ENCODE results near the gene LOC101059915.
"Not testable (repeated sequence)": the region's sequence is repeated elsewhere in the genome, so short reads cannot be mapped to it uniquely, and the experiment has no call there.

The LOC101059915 gene

DNA sequence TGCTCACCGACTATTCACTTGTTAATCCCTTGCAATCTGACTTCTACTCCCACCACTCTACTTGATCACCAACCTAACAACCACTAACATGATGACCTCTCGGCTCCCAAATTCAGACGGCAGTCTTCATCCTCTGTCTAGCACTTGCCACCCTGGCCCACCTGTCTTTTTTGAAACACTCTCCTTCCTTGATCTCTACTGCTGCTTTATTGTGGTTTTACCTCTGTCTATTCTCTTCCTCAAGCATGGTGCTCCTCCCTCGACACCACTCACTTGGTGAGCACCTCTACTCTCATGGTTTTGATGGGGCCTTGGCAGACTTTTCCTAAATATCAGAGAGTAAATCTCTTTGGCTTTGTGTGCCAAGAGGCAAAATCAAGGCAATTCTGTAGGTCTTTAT, 27.3 kb upstream of the LOC101059915 start:
- no peak for DNase-seq (ENCODE audit: low spot score)

DNA sequence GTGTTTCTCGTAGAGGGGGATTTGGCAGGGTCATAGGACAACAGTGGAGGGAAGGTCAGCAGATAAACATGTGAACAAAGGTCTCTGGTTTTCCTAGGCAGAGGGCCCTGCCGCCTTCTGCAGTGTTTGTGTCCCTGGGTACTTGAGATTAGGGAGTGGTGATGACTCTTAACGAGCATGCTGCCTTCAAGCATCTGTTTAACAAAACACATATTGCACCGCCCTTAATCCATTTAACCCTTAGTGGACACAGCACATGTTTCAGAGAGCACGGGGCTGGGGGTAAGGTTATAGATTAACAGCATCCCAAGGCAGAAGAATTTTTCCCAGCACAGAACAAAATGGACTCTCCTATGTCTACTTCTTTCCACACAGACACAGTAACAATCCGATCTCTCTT, 22.9 kb upstream of the LOC101059915 start:
- not testable (repeated sequence) for DNase-seq (ENCODE audit: low spot score)

DNA sequence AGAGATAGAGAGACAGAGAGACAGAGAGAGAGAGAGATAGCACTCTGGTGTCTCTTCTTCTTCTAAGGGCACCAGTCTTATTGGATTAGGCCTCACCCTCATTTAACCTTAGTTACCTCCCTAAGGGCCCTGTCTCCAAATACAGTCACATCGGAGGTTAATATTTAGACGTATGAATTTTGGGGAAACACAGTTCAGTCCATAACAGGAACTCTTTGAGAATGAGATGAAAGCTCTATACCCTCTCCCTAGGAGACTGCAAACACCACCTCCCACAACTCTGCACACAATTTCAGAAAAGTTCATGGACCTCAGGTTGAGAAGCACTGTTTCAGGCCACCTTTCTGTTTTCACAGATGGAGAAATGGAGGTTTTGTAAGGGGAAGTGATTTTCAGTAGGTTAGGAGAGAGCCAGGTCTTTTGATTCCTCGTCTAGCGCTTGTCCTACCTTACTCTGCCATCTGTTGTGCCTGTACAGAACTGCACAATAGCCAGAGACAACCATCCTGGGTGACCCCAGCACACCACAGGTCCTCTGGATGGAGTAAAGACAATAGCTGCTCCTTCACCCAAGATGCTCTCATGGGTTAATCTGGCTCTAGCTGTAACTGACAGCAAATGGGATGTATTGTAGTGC, 16.9 kb upstream of the LOC101059915 start:
- DNase-seq (ENCODE audit: low spot score), result peak; percentile 33

GRCh38 chrX:71652405-71652804, 14.9 kb upstream of the LOC101059915 start:
- DNase-seq (ENCODE audit: low spot score), result peak; percentile 62

- DNase-seq (ENCODE audit: low spot score), result no peak
Observed at GRCh38 chrX:71653344-71653743, 14.0 kb upstream of the LOC101059915 start.

GRCh38 chrX:71657267-71657666, 10.1 kb upstream of the LOC101059915 start:
- DNase-seq (ENCODE audit: low spot score), result no peak

GRCh38 chrX:71659342-71659741, 8.0 kb upstream of the LOC101059915 start:
- no peak for DNase-seq (ENCODE audit: low spot score)

GRCh38 chrX:71659959-71660358, 7.4 kb upstream of the LOC101059915 start:
- no peak for DNase-seq (ENCODE audit: low spot score)

GRCh38 chrX:71660562-71661416, 6.6 kb upstream of the LOC101059915 start:
- DNase-seq (ENCODE audit: low spot score), result no peak

DNA sequence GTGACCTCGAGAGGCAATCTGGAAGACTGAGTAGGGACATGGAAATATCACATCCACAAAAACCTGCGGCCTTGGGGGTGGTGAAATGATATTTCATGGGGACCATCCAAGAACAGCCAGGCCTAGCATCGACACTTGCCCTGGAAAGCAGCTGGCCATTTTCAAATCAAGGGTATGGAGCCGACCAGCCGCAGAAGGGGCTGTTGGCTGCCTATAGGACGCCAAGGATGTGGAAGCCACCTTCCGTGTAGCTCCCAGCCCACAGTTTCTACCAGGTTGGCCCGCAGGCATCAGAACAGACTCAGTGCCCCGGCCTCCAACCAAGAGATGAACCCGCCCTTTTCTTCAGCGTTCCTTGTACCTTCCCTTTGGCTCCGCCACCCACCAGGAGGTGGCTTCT, 5.4 kb upstream of the LOC101059915 start:
- DNase-seq (ENCODE audit: low spot score), result no peak

GRCh38 chrX:71662654-71663053, 4.7 kb upstream of the LOC101059915 start:
- not testable (repeated sequence) for DNase-seq (ENCODE audit: low spot score)

DNA sequence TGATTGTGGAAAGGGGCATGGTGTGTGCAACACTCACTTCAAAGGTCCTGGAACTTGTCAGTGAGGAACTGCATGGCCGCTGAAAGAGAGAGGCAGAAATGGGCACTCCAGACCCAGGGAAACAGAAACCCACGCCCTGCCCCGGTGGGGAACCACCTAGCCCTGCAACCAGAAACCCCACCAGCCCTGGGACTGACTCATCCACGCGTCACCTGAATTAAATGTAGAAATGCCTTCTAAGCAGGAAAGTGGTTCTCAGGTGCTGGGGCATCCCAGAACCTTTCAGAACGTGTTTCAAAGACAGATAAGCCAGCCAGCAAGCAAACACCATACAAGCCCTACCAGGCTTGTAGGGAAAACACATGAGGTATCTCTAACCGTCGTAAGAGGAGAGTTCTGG, 4.1 kb upstream of the LOC101059915 start:
- not testable (repeated sequence) for DNase-seq (ENCODE audit: low spot score)

GRCh38 chrX:71664202-71664601, 3.1 kb upstream of the LOC101059915 start:
- DNase-seq (ENCODE audit: low spot score), result peak; percentile 28

- no peak for DNase-seq (ENCODE audit: low spot score)
Observed at GRCh38 chrX:71664889-71665491, 2.4 kb upstream of the LOC101059915 start.

- no peak for DNase-seq (ENCODE audit: low spot score)
Observed at GRCh38 chrX:71665747-71666146, 1.6 kb upstream of the LOC101059915 start.

GRCh38 chrX:71666240-71667223, 814 bp upstream of the LOC101059915 start:
- no peak for DNase-seq (ENCODE audit: low spot score)

DNA sequence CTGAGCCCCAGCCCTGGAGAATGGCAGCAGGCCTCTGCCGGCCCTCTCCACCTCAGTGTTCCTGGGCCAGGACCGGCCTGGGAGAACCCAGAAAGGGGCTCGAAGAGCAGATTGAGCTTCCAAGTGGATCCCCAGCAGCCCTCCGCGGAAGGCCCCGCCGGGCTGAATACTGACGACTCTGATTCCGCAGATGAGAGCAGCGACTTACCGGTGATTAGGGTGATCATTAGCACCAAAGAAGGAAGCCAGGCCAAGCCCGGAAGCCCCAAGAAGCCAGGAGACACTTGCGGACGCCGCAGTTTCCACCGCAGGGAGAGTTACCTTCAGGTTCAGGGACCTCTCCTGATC, 876 bp downstream of the LOC101059915 start:
- DNase-seq (ENCODE audit: low spot score), result no peak

DNA sequence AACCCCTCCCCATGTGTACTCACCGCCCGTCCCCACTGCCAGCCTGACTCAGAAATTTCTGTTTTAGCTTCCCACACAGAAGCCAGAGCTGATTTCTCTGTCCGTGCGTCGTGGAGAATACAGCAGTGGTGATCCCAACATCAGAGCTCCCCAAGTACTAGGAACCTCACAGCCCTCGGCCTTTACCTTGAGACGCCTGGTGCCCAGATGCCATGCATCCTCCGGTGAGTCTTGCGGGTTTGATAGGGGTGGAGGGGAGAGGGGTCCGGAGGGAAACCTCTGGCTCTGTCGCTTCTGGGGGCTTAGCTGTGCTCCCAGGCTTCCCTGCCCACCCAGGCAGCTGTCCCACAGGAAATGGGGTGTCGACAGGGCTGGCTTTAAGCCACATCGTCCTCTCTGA, 2.1 kb downstream of the LOC101059915 start:
- no peak for DNase-seq (ENCODE audit: low spot score)

DNA sequence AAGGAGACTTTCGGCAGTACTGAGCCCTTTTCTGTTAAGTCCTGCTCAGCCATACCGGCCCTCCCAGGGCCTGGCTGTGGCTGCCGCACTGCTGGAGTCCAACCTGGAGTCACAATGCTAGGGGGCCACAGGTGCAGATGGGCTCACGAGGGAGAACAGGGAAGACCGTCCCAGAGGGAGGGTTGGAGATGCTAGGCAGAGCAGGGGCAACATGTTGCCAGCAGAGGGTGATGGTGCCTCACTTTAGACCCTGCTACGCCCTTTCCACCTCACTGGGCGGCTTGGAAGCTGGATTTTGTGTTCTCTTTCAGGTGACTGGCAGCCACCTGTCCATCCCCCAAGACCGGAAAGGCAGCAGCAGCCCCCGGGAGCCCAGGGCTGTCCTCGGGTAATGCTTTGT, 2.6 kb downstream of the LOC101059915 start:
- peak; percentile 61 for DNase-seq (ENCODE audit: low spot score)

- DNase-seq (ENCODE audit: low spot score), result no peak
Observed at GRCh38 chrX:71671043-71671780, 3.9 kb downstream of the LOC101059915 start.

DNA sequence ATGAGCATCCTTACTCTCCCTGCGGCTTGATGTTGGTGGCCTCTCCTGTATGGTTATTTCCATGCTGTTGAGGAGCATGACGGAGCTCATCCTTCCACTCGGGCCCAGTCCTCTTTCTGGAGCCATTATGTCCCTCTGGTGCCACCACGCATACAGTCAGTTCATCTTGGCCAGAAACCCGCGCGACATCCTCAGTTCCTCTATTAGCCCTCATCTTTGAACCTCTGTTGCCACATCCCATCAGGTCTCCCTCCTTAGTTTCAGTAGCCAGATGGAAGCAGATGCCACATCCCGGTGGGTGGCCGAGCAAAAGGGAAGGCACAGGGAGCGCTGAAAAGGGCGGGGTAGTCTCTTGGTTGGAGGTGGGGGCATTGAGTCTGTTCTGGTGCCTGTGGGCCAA, 4.6 kb downstream of the LOC101059915 start:
- no peak for DNase-seq (ENCODE audit: low spot score)

Data from cerebellar cortex (tissue), 1 donor.